GM12878 (cell line): ENCODE results near the gene NEAT1. TPM values are rescaled to one million over a fixed set of nuclear protein-coding genes. Genes with fewer than 3 reads are reported as not detected.

ENCODE experiments used
- ASH2L ChIP-seq: fragments of 300-600, 200-600 bp; sonication (generic); IDR thresholded peaks from 2 replicates; pipeline ENCODE4 v1.6.1; 2017; ENCODE audit warnings: low read depth, mild to moderate bottlenecking, borderline replicate concordance
- ATF7 ChIP-seq: fragments of 450-650 bp; IDR thresholded peaks from 2 replicates; pipeline ENCODE4 v1.6.1; 2016; ENCODE audit warnings: low read depth, mild to moderate bottlenecking
- BACH1 ChIP-seq: fragments of 450-650 bp; IDR thresholded peaks from 2 replicates; pipeline ENCODE4 v1.6.1; 2017; ENCODE audit warnings: mild to moderate bottlenecking, borderline replicate concordance
- CBX3 ChIP-seq: fragments of 200-600 bp; sonication (generic); IDR thresholded peaks from 2 replicates; pipeline ENCODE4 v1.6.1; 2016; ENCODE audit warnings: low read depth, borderline replicate concordance
- CHD4 ChIP-seq: fragments of 200-600 bp; sonication (generic); IDR thresholded peaks from 2 replicates; pipeline ENCODE4 v1.6.1; 2016; ENCODE audit warnings: mild to moderate bottlenecking
- EP300 ChIP-seq, 2 experiments: fragments of 150-350 bp in 1 of 2; IDR thresholded peaks; 2 replicates each; pipeline ENCODE4 v1.6.1; 2011 to 2012; ENCODE audit warnings: low read depth in 2 of 2, low read length in 2 of 2, borderline replicate concordance in 1 of 2, improper control_type of control experiment in 1 of 2, inconsistent platforms in 1 of 2; ENCODE audit not compliant: control insufficient read depth in 1 of 2
- ESRRA ChIP-seq: IDR thresholded peaks from 2 replicates; pipeline ENCODE4 v1.6.1; 2012; ENCODE audit warnings: mild to moderate bottlenecking, low read length, improper control_type of control experiment
- FOXK2 ChIP-seq: fragments of 450-650 bp; IDR thresholded peaks from 2 replicates; pipeline ENCODE4 v1.6.1; 2017; ENCODE audit warnings: mild to moderate bottlenecking, moderate library complexity
- GABPA ChIP-seq: IDR thresholded peaks from 2 replicates; pipeline ENCODE4 v1.6.1; 2014; ENCODE audit warnings: antibody characterized with exemption, low read depth, mild to moderate bottlenecking, inconsistent platforms
- IKZF2 ChIP-seq, 2 experiments: fragments of 450-650 bp; IDR thresholded peaks; 2 replicates each; pipeline ENCODE4 v1.6.1; 2017; ENCODE audit warnings: mild to moderate bottlenecking in 2 of 2, moderate library complexity in 2 of 2
- PAX5 ChIP-seq: IDR thresholded peaks from 2 replicates; pipeline ENCODE4 v1.6.1; 2011; ENCODE audit warnings: low read depth, low read length, borderline replicate concordance
- PKNOX1 ChIP-seq: fragments of 450-650 bp; IDR thresholded peaks from 2 replicates; pipeline ENCODE4 v1.6.1; 2016; ENCODE audit warnings: mild to moderate bottlenecking
- PRDM15 ChIP-seq: fragments of 450-650 bp; formaldehyde crosslinking; IDR thresholded peaks from 2 replicates; pipeline ENCODE4 v1.4.0; 2020; ENCODE audit warnings: mild to moderate bottlenecking, moderate library complexity
- YBX1 ChIP-seq: fragments of 450-650 bp; IDR thresholded peaks from 2 replicates; pipeline ENCODE4 v1.6.1; 2016; ENCODE audit warnings: antibody characterized with exemption
- ZBTB40 ChIP-seq: fragments of 450-650 bp; IDR thresholded peaks from 2 replicates; pipeline ENCODE4 v1.6.1; 2016; ENCODE audit warnings: mild to moderate bottlenecking, moderate library complexity, borderline replicate concordance
- ZNF217 ChIP-seq: fragments of 450-650 bp; IDR thresholded peaks from 2 replicates; pipeline ENCODE4 v1.6.1; 2017; ENCODE audit warnings: antibody characterized with exemption, mild to moderate bottlenecking
- ZNF384 ChIP-seq: IDR thresholded peaks from 2 replicates; pipeline ENCODE4 v1.6.1; 2012; ENCODE audit warnings: low read depth, mild to moderate bottlenecking, low read length, improper control_type of control experiment, borderline replicate concordance
- polyA plus RNA-seq, 11 experiments: library from polyadenylated mRNA; depleted of rRNA in 4 of 11; unstranded in 6 of 11; stranded (reverse) in 5 of 11; fragments of >200 nt; fragmentation: Nextera tagmentation in 4 of 11; fragmentation: Illumina TruSeq in 1 of 11; extraction: Ambion mirVana in 4 of 11; extraction: Trizol in 1 of 11; gene quantifications; 1 replicate in 1 of 11; 2 replicates in 10 of 11; pipeline versions ENCODE4 v1.2.1 to v1.2.3, GENCODE V29; 2011 to 2016; ENCODE audit warnings: inconsistent platforms in 2 of 11, missing spikeins in 2 of 11, low read depth in 1 of 11
- total RNA-seq, 4 experiments: library from RNA; depleted of rRNA in 3 of 4; stranded (reverse); fragments of >200 nt in 3 of 4; fragmentation: Illumina TruSeq in 1 of 4; extraction: Trizol in 1 of 4; gene quantifications; 2 replicates each; pipeline versions ENCODE4 v1.2.1 to v1.2.3, GENCODE V29; 2013 to 2021
- TF ChIP-seq, protein P1 (sequence below): fragments of 450-650 bp; IDR thresholded peaks from 2 replicates; pipeline ENCODE4 v1.6.1; 2016; ENCODE audit warnings: mild to moderate bottlenecking
- TF ChIP-seq, protein P2 (sequence below): IDR thresholded peaks from 2 replicates; pipeline ENCODE4 v1.6.1; 2012; ENCODE audit warnings: low read length, inconsistent platforms

NEAT1 gene
- total and polyA plus RNA-seq, 10 of the 15 experiments (the other 5 are each of a cell fraction or from before 2014, with no cell fraction given), result 13.6 to 328 (median 69.4) TPM

DNA sequence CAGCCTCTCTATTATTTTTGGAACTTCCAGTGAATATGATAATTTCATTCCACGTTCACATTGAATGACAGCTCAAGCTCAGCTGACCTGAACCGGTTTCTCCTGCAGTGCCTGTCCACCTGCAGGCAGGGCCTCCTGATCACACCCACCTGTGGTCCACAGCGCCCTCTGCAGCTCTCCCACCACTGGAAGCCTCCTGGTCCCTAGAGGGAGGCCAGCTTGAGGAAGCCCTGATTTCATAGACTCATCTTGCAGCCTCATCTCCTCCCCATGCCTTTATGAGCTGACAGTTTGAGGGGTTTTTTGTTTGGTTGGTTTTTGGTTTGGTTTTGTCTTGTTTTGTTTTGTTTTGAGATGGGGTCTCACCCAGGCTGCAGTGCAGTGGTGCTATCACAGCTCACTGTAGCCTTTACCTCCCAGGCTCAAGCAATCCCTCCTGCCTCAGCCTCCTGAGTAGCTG is 46.3 kb downstream of the NEAT1 start (continued):
- TF ChIP-seq YBX1, result no peak
- TF ChIP-seq CHD4, result no peak
- no peak for TF ChIP-seq CBX3
- no peak for TF ChIP-seq BACH1
- TF ChIP-seq ZBTB40, result no peak
- TF ChIP-seq PAX5, result peak; percentile 84; the same call in 1 of the 2 replicates
- TF ChIP-seq ZNF217, result no peak
- TF ChIP-seq EP300 (IDR thresholded peaks at IDR 0.05; ENCODE audit: borderline replicate concordance in 1 of 2, control insufficient read depth in 1 of 2, low read depth in 2 of 2, low read length in 2 of 2), result no peak
- no peak for TF ChIP-seq GABPA
- no peak for TF ChIP-seq FOXK2
- peak; percentile 92 for TF ChIP-seq PKNOX1
- TF ChIP-seq ATF7, result no peak
- no peak for TF ChIP-seq PRDM15 (CRISPR knock-in tag)
- peak; percentile 75 to 76 for TF ChIP-seq IKZF2 (IDR thresholded peaks at IDR 0.05)
- TF ChIP-seq ASH2L, result no peak
- no peak for TF ChIP-seq ESRRA
- TF ChIP-seq, protein P1, sequence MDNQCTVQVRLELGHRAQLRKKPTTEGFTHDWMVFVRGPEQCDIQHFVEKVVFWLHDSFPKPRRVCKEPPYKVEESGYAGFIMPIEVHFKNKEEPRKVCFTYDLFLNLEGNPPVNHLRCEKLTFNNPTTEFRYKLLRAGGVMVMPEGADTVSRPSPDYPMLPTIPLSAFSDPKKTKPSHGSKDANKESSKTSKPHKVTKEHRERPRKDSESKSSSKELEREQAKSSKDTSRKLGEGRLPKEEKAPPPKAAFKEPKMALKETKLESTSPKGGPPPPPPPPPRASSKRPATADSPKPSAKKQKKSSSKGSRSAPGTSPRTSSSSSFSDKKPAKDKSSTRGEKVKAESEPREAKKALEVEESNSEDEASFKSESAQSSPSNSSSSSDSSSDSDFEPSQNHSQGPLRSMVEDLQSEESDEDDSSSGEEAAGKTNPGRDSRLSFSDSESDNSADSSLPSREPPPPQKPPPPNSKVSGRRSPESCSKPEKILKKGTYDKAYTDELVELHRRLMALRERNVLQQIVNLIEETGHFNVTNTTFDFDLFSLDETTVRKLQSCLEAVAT, result no peak
- TF ChIP-seq, protein P2, sequence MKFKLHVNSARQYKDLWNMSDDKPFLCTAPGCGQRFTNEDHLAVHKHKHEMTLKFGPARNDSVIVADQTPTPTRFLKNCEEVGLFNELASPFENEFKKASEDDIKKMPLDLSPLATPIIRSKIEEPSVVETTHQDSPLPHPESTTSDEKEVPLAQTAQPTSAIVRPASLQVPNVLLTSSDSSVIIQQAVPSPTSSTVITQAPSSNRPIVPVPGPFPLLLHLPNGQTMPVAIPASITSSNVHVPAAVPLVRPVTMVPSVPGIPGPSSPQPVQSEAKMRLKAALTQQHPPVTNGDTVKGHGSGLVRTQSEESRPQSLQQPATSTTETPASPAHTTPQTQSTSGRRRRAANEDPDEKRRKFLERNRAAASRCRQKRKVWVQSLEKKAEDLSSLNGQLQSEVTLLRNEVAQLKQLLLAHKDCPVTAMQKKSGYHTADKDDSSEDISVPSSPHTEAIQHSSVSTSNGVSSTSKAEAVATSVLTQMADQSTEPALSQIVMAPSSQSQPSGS, result no peak; the same call in 1 of the 2 replicates
- no peak for TF ChIP-seq ZNF384
